ENCODE results near the gene ZBTB25. TPM values are rescaled to one million over a fixed set of nuclear protein-coding genes. Genes with fewer than 3 reads are reported as not detected.

ZBTB25 gene
- total RNA-seq, 1 experiment from 2014 or later: 19.0 TPM

DNA sequence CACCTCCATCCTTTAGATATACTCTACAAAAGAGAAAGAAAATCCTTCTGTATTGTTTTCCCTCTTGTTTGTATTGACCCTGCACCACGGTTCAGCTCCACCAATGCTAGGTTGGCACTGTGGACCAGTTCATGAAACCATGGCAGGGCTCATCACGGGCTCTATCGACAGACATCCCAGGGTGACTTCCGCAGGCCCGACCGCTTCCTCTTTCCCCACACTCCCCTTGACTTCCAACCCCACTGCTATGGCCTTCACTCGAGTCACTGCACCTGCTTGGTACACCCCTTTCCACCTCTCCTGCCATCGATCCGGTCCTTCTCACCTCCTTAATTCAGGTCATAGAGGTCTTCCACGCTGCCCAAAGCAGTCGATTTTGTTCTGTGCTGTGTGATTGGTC is 59.5 kb downstream of the ZBTB25 start (continued):
- TF ChIP-seq YY1 (IDR thresholded peaks at IDR 0.05; ENCODE audit: extremely low read depth, insufficient replicate concordance, low read depth, low read length): no peak
- TF ChIP-seq POLR2AphosphoS5 (IDR thresholded peaks at IDR 0.05; ENCODE audit: low read depth, low read length): no peak
- TF ChIP-seq SIN3A (IDR thresholded peaks at IDR 0.05; ENCODE audit: low read depth): no peak
- no peak for TF ChIP-seq JUND (IDR thresholded peaks at IDR 0.05)
- TF ChIP-seq, protein P1, sequence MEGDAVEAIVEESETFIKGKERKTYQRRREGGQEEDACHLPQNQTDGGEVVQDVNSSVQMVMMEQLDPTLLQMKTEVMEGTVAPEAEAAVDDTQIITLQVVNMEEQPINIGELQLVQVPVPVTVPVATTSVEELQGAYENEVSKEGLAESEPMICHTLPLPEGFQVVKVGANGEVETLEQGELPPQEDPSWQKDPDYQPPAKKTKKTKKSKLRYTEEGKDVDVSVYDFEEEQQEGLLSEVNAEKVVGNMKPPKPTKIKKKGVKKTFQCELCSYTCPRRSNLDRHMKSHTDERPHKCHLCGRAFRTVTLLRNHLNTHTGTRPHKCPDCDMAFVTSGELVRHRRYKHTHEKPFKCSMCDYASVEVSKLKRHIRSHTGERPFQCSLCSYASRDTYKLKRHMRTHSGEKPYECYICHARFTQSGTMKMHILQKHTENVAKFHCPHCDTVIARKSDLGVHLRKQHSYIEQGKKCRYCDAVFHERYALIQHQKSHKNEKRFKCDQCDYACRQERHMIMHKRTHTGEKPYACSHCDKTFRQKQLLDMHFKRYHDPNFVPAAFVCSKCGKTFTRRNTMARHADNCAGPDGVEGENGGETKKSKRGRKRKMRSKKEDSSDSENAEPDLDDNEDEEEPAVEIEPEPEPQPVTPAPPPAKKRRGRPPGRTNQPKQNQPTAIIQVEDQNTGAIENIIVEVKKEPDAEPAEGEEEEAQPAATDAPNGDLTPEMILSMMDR (IDR thresholded peaks at IDR 0.05 in 2 of 3, conservative IDR thresholded peaks at IDR 0.05 in 1 of 3; ENCODE audit: borderline replicate concordance in 1 of 3, insufficient read depth in 1 of 3, low read depth in 2 of 3, low read length in 2 of 3): no peak
- TF ChIP-seq POLR2A (IDR thresholded peaks at IDR 0.05; ENCODE audit: borderline replicate concordance, extremely low read depth, insufficient read depth, insufficient read length): no peak
- TF ChIP-seq, protein P2, sequence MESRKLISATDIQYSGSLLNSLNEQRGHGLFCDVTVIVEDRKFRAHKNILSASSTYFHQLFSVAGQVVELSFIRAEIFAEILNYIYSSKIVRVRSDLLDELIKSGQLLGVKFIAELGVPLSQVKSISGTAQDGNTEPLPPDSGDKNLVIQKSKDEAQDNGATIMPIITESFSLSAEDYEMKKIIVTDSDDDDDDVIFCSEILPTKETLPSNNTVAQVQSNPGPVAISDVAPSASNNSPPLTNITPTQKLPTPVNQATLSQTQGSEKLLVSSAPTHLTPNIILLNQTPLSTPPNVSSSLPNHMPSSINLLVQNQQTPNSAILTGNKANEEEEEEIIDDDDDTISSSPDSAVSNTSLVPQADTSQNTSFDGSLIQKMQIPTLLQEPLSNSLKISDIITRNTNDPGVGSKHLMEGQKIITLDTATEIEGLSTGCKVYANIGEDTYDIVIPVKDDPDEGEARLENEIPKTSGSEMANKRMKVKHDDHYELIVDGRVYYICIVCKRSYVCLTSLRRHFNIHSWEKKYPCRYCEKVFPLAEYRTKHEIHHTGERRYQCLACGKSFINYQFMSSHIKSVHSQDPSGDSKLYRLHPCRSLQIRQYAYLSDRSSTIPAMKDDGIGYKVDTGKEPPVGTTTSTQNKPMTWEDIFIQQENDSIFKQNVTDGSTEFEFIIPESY (IDR thresholded peaks at IDR 0.05; ENCODE audit: extremely low read depth, insufficient replicate concordance, low read length): no peak

DNA sequence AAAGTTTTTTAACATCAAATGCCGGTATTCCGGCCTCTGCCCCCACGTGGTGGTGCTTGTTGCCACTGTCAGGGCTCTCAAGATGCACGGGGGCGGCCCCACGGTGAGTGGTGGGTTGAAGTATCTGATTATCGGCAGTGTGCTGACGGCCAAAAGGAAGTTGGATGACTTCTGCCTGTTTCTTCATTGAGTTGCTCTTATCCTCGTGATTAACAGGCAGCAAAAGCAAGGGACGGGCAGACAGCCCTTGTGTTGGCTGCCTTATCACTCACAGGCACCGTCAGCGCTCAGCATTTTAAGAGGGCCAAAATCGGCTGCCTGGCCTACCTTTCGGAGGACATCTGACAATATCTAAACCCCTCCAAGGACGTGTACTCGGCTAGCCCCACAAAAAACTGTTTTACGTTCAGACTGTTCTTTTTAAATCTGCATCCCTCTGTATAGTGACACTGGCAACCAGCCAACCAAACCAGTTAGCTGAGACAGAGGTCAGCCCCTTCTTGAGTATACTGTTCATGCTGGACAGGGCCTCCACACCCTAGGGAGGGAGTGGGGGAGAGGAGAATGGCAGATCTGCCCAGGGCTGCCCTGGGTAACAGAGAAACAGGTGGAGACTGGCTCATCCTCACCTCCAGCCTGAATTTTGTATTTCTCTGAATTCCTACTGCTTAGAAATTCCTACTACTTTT is 61.2 kb downstream of the ZBTB25 start:
- Histone ChIP-seq H3K27me3 (ENCODE audit: insufficient read depth, low read length) (no peaks in the 10 kb centered on the region), H3K4me1 (ENCODE audit: control insufficient read depth in 1 of 2, insufficient read depth in 2 of 2, low read length in 2 of 2) (peaks cover 24 to 29% of the 10 kb centered on the region in 2 experiments), H3K4me2 (ENCODE audit: low read length) (no peak overlapping the region), H3K27ac (ENCODE audit: low read depth, low read length) (no peak overlapping the region), H3K36me3 (ENCODE audit: control insufficient read depth in 1 of 2, insufficient read depth in 2 of 2, low read length in 2 of 2) (peaks cover 36 to 44% of the 10 kb centered on the region in 2 experiments), H3K9me2 (ENCODE audit: insufficient read depth) (no peaks in the 10 kb centered on the region), H3K9ac (ENCODE audit: low read length) (no peak overlapping the region), H3K9me3 (ENCODE audit: control insufficient read depth in 1 of 2, insufficient read depth in 1 of 2, low read depth in 1 of 2, low read length in 2 of 2) (no peaks in the 10 kb centered on the region), H2AFZ (ENCODE audit: low read depth, low read length, poor library complexity, severe bottlenecking) (no peak overlapping the region), H4K20me1 (ENCODE audit: insufficient read depth) (no peaks in the 10 kb centered on the region), H3K79me2 (ENCODE audit: insufficient read depth, low read length) (no peaks in the 10 kb centered on the region), H3K4me3 (replicated peaks in 1 of 2; ENCODE audit: low read depth in 1 of 2, low read length in 2 of 2) (no peak overlapping the region)
- RAD21 ChIA-PET (ENCODE audit: low non-redundant PET in 1 of 2, low total read pairs in 2 of 2, uncharacterized antibody in 2 of 2, unreplicated experiment in 2 of 2): no interaction called here
- intact Hi-C loops (cut with micrococcal nuclease): no loop called here
- no TSS peak for BruUV-seq (replicated peaks)
- no peak for DNase-seq (ENCODE audit: low read depth, low spot score)
- no peak for ATAC-seq
- CTCF ChIA-PET: interaction anchor here (1.0 kb wide), 1 partner anchor 12 kb away, joined by 5 read pairs; no protein-coding TSS in a partner anchor
- POLR2A ChIA-PET: no interaction called here
- TF ChIP-seq, protein P1 (IDR thresholded peaks at IDR 0.05 in 2 of 3, conservative IDR thresholded peaks at IDR 0.05 in 1 of 3; ENCODE audit: borderline replicate concordance in 1 of 3, insufficient read depth in 1 of 3, low read depth in 2 of 3, low read length in 2 of 3): no peak

All from HCT116 (cell line).